Ishikawa (cell line): ENCODE measurements around the gene CCL19.

Source experiments
- CEBPB ChIP-seq: IDR thresholded peaks from 2 replicates; pipeline ENCODE4 v1.6.1; 2012
- CREB1 ChIP-seq: IDR thresholded peaks from 2 replicates; pipeline ENCODE4 v1.6.1; 2012; ENCODE audit warnings: low read depth
- EGR1 ChIP-seq: IDR thresholded peaks from 2 replicates; pipeline ENCODE4 v1.6.1; 2012
- EP300 ChIP-seq: IDR thresholded peaks from 2 replicates; pipeline ENCODE4 v1.6.1; 2012; ENCODE audit warnings: borderline replicate concordance
- FOXM1 ChIP-seq: IDR thresholded peaks from 2 replicates; pipeline ENCODE4 v1.6.1; 2012; ENCODE audit warnings: low read depth, borderline replicate concordance
- NFIC ChIP-seq: IDR thresholded peaks from 2 replicates; pipeline ENCODE4 v1.6.1; 2012
- RAD21 ChIP-seq: IDR thresholded peaks from 2 replicates; pipeline ENCODE4 v1.6.1; 2012; ENCODE audit warnings: low read depth
- TAF1 ChIP-seq: IDR thresholded peaks from 2 replicates; pipeline ENCODE4 v1.6.1; 2012; ENCODE audit warnings: low read depth, mild to moderate bottlenecking
- TCF12 ChIP-seq: IDR thresholded peaks from 2 replicates; pipeline ENCODE4 v1.6.1; 2012; ENCODE audit warnings: low read depth
- TEAD4 ChIP-seq: IDR thresholded peaks from 2 replicates; pipeline ENCODE4 v1.6.1; 2012
- YY1 ChIP-seq: IDR thresholded peaks from 2 replicates; pipeline ENCODE4 v1.6.1; 2012; ENCODE audit warnings: low read depth
- ZBTB7A ChIP-seq: IDR thresholded peaks from 2 replicates; pipeline ENCODE4 v1.6.1; 2012; ENCODE audit warnings: low read depth
- TF ChIP-seq, protein P1 (sequence below): IDR thresholded peaks from 2 replicates; pipeline ENCODE4 v1.6.1; 2012
- TF ChIP-seq, protein P2 (sequence below): IDR thresholded peaks from 2 replicates; pipeline ENCODE4 v1.6.1; 2012
- TF ChIP-seq, protein P3 (sequence below): IDR thresholded peaks from 2 replicates; pipeline ENCODE4 v1.6.1; 2012; ENCODE audit warnings: low read depth, mild to moderate bottlenecking

The CCL19 gene

DNA sequence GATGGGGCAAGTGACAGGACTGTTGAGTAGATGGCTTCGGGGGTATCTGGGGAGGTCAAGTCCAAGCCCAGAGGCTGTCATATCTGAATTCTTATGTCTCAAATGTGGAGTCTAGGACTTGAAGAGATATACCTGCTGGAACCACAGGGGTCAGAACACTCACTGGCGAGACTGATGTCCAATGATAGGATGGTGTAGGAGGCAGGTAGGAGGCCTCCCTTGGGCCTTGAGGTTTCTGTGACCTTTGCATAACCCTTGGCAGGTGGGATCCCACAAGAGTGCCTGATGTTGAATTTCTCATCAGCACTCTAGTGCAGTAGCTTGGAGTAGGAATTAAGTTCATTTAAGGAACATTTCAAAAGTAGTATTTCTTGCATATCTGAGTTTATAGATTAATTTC lies 16.1 kb upstream of the CCL19 start:
- TF ChIP-seq TEAD4: no peak
- TF ChIP-seq YY1: no peak
- TF ChIP-seq, protein P1, sequence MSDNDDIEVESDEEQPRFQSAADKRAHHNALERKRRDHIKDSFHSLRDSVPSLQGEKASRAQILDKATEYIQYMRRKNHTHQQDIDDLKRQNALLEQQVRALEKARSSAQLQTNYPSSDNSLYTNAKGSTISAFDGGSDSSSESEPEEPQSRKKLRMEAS: no peak
- no peak for TF ChIP-seq TAF1
- TF ChIP-seq EGR1: no peak
- TF ChIP-seq, protein P2, sequence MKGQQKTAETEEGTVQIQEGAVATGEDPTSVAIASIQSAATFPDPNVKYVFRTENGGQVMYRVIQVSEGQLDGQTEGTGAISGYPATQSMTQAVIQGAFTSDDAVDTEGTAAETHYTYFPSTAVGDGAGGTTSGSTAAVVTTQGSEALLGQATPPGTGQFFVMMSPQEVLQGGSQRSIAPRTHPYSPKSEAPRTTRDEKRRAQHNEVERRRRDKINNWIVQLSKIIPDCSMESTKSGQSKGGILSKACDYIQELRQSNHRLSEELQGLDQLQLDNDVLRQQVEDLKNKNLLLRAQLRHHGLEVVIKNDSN: no peak
- no peak for TF ChIP-seq NFIC
- TF ChIP-seq EP300: no peak
- TF ChIP-seq FOXM1: no peak
- TF ChIP-seq TCF12: no peak
- TF ChIP-seq ZBTB7A: no peak
- TF ChIP-seq CREB1: no peak
- TF ChIP-seq RAD21: no peak
- no peak for TF ChIP-seq CEBPB
- TF ChIP-seq, protein P3, sequence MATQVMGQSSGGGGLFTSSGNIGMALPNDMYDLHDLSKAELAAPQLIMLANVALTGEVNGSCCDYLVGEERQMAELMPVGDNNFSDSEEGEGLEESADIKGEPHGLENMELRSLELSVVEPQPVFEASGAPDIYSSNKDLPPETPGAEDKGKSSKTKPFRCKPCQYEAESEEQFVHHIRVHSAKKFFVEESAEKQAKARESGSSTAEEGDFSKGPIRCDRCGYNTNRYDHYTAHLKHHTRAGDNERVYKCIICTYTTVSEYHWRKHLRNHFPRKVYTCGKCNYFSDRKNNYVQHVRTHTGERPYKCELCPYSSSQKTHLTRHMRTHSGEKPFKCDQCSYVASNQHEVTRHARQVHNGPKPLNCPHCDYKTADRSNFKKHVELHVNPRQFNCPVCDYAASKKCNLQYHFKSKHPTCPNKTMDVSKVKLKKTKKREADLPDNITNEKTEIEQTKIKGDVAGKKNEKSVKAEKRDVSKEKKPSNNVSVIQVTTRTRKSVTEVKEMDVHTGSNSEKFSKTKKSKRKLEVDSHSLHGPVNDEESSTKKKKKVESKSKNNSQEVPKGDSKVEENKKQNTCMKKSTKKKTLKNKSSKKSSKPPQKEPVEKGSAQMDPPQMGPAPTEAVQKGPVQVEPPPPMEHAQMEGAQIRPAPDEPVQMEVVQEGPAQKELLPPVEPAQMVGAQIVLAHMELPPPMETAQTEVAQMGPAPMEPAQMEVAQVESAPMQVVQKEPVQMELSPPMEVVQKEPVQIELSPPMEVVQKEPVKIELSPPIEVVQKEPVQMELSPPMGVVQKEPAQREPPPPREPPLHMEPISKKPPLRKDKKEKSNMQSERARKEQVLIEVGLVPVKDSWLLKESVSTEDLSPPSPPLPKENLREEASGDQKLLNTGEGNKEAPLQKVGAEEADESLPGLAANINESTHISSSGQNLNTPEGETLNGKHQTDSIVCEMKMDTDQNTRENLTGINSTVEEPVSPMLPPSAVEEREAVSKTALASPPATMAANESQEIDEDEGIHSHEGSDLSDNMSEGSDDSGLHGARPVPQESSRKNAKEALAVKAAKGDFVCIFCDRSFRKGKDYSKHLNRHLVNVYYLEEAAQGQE: no peak

DNA sequence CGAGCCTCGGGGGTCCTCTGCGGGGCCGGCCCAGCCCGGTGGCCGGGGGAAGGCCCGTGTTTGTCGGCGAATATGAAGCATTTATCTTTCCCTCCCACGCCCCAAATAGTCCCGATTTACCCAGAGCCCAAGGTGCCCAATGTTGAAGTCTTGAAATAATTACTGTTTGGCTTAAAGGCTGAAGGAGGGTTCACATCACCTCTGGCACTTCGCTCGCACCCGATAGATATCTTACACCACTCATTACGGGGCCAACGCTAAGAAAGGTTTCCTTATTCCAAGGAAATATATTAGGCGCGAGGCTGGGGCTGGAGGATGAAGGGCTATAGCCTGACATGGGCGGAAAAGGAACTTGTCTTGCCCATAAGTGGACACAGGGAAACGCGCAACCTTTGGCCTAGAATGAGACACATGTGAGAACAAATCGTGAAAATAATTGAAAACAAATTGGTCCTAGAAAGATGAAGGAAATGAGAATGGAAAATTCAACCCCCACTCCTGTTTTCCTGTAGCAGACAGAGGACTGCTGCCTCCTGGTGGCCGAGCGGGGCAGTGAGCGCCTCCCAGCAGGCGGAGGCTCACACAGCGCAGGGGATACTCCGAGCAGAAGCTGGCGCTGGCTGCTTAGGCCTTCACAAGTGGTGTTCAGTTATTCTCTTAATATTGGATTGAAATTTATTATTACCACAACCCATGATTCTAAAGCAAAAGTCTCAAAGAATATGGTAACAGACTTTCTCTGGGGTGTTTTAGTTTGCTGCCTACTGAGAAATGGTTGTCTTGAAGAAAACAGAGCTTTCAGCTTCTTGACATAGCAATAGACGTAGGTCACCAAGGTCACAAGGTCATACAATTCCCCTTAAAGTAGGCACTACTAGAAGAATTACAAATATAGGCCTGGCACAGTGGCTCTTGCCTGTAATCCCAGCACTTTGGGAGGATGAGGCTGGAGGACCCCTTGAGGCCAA lies 11.0 kb upstream of the CCL19 start:
- TF ChIP-seq, protein P1: peak; percentile 18; the same call in 1 of the 2 replicates
- TF ChIP-seq, protein P2: no peak
- TF ChIP-seq ZBTB7A (peak; percentile 23; the same call in 1 of the 2 replicates), RAD21 (peak; percentile 76), FOXM1 (no peak), TEAD4 (no peak)

DNA sequence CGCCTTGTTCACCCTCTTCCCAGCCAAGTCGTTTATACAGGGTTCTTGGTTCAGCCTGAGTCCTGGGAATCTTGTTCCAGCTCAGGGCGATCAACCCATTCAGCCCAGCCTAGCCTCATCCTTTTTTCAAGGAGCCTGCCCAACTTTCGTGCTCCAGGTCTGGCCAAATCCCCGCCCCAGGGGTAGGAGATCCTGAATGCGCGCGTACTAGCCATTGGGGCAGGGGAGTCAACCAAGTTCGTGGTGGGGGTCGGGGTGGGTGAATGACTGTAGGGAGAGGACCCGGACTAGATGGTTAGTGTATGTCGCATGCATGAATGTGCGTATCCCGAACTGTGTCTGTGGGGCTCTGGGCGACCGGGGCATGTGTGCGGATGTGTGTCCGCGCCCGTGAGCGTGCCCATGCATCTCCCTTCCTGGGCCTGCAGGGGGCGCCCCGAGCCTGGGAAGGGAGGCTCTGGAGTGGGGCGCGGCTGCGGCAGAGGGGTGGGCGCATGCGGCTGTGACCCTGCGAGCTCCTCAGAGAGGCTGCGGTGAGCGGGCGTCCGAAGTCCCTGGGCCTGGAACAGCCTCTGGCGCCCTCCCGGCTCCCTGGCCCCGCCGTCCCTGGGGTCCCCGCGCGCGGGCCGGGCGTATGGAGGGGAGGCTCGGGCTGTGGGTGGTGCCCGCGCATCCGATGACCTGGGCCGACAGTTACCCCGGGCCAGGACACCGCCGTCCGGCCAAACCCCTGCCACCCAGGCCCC lies 10.1 kb upstream of the CCL19 start:
- TF ChIP-seq TEAD4 (no peak), TAF1 (no peak; the same call in 1 of the 2 replicates), TCF12 (no peak), EP300 (no peak), FOXM1 (no peak), CEBPB (no peak), RAD21 (peak; percentile 67), NFIC (no peak), ZBTB7A (peak; percentile 84; the same call in 1 of the 2 replicates), EGR1 (no peak), CREB1 (no peak), YY1 (no peak)
- TF ChIP-seq, protein P1: 0 out of 2 replicates have a peak, but pooled peaks have one; percentile 34
- TF ChIP-seq, protein P2: no peak
- TF ChIP-seq, protein P3: no peak

DNA sequence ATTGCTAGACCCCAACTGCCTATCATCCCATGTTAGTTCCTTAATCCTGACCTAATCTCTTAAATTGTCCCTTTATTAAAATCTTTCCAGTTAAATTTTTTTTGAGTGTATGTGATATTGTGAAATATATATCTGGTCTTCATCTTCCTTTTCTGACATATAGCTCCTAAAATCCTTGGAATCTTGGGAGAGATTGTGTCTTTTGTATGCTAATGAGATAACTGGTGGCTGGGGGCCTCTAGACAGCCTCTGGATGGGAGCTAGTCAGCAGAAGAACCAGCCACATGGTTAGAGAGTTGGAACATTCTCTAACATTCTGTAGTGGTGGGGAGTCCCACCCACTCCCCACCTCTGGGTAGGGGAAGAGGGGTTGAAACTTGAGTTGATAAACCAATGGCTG lies 3.7 kb upstream of the CCL19 start:
- TF ChIP-seq ZBTB7A (no peak), TAF1 (no peak), TCF12 (no peak), FOXM1 (no peak), YY1 (no peak), EGR1 (no peak), NFIC (no peak), CREB1 (no peak), TEAD4 (no peak)
- TF ChIP-seq, protein P2: no peak
- TF ChIP-seq, protein P1: no peak
- TF ChIP-seq, protein P3: no peak
